NCI-H128 (cell line): Measurements from ENCODE around the gene SREBF1.
"Not testable (repeated sequence)": the region's sequence is repeated elsewhere in the genome, so short reads cannot be mapped to it uniquely, and the experiment has no call there.

Experiments used
- DNase-seq: peaks from one replicate; lab custom pipeline; 2025; ENCODE audit not compliant: unreplicated experiment; lab: John Stamatoyannopoulos, UW

SREBF1 gene

DNA sequence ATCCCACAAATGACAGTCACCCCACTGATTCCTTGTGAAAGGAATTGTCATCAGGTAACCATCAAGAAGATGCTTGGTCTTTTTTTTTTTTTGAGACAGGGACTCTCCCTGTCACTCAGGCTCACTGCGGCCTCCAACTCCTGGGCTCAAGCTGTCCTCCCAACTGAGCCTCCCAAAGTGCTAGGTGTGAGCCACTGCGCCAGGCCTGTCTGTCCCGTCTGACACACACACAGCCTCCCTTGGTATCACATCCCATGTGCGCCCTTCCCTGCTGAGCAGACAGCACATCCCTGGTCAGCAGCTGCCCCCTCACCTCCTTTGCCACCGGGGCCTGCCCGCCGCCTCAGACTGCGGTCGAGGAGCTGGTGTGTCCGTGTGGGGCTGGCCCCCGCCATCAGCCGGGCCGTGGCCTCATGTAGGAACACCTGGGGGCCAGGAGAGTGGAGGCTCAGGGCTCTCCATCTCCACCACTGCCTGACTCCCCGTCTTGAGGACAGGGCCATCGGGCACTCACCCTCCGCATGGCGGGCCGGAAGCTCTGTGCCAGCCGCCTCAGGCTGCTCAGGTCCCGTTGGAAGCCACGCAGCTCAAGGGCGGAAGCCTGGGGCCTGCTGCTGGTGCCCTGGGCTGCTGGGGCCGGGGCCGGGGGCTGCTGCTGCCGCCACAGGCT is 23.6 kb downstream of the SREBF1 start:
- DNase-seq = no peak

- DNase-seq = no peak
Measured at GRCh38 chr17:17812211-17813054, 24.4 kb downstream of the SREBF1 start.

DNA sequence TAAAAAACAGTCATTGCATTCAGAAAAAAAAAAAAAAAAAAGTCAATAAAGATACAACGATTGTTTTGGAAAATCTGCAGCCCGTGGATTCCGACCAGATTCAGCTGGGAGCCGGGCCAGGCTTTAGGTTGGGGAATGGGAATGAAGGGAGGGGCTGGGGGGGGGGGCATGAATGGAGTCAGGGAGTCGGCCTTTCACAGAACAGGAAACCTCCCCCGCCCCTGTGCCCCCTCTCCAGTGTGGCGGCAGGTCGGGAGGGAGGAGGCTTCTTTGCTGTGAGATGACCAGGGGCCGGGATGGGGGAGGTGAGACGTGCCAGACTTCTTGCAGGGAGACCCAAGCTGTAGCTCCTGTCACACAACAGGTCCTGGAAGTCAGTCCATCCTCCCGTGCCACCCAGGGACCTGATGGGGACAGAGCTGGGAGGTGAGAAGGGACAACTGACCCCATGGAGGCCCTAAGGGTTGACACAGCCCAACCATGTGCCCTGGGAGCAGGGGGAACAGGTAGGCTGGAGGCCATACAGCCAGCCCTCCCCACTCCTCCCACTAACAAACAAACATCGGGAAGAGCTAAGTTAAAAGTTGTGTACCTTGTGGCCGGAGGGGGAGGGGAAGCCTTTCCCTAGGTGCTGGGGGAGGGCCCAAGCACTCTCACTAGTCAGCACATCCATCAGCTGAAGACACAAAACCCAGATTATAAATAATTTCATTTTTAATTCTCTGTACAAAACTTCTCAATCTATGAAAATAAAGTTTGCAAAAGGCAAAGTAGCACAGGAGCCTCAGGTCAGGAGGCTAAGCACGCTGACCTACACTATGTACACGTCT is 25.2 kb downstream of the SREBF1 start:
- no peak for DNase-seq

DNA sequence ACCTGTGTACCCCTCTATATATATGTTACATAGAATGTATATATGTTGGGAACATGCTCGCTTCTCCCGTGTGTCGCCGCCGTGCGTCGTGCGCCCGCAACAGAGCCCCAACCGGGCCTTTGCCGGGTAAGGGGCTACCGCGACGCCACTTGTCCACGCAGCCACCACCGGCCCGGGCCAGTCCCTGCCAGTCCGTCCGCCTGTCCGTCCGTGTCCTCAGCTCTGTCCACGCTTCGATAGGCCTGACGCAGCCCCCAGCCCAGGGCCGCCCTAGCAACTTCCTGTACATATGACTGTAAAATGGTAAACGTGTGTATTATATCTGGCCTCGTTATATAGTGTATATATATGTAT is 25.9 kb downstream of the SREBF1 start:
- no peak for DNase-seq

DNA sequence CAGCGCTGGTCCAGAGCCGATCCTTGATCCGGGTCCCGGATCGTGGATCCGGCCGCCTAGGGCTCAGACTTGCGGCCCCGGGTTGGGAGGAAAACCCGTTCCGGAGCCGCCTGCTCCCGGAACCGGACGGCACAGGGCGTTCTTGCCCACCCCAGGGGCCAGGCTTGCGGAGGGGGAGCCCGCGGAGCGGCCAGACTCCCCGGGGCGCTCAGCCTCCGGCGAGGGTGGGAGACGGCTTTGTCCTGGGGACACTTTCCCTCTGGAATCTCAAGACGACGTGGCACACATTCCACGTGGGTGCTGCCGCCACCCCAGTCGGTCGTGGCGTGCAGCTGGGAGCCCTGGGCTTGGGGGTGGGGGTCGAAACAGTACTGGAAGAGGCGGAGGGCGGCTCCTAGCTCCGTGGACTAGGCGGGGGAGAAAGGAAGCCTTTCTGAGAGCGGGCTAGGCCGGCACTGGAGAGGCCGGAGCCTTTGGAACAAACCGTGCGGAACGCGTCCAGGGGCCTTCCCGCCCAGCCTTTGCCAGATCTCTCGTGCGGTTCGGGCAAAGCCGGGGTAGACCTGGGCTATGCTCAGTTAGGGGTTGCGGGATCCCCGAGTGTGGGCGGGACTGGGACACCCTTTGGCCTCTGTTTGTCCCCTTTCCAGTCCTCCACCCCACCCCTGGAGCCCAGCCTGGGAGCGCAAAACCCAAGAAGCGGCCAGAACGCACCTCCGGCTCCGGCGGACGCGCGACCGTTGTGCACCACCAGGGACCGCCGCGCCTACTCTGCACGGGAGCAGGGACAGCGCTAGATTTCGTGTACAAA is 26.5 kb downstream of the SREBF1 start:
- DNase-seq = no peak

GRCh38 chr17:17809531-17810083 is 27.2 kb downstream of the SREBF1 start:
- no peak for DNase-seq

- no peak for DNase-seq
Measured at GRCh38 chr17:17808706-17809432, 27.9 kb downstream of the SREBF1 start.

DNA sequence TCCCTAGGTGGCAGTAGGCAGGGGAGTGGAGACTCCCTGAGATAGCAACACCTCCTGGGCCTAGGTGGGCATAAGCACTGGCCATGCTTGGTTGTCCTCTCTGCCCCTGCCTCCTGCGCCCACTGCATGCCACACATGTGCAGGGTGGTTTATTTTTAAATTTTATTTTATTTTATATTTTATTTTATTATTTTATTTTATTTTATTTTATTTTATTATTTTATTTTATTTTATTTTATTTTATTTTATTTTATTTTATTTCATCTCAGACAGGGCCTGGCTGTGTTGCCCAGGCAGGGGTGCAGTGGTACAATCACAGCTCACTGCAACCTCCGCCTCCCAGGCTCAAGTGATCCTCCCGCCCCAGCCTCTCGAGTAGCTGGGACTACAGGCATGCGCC is 28.6 kb downstream of the SREBF1 start:
- not testable (repeated sequence) for DNase-seq

DNA sequence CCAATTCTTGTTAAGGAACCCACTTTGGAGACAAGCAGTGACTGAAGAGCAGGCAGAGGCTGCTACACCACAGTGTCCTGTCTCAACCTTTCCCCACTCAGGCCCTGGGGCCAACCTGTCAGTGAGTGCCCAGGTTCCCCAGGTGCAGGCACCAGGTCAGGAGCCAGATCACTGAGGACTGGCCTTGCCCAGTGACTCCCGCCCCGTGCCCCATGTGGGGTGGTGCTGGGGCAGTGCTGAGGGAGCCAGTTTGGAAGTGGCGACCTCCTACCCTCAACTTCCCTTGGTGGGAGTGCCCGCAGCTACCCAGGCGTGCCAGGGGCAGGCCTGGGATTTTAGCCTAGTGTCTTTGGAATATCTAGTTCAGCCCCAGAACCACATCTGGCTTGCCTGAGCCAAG is 29.3 kb downstream of the SREBF1 start:
- no peak for DNase-seq

DNA sequence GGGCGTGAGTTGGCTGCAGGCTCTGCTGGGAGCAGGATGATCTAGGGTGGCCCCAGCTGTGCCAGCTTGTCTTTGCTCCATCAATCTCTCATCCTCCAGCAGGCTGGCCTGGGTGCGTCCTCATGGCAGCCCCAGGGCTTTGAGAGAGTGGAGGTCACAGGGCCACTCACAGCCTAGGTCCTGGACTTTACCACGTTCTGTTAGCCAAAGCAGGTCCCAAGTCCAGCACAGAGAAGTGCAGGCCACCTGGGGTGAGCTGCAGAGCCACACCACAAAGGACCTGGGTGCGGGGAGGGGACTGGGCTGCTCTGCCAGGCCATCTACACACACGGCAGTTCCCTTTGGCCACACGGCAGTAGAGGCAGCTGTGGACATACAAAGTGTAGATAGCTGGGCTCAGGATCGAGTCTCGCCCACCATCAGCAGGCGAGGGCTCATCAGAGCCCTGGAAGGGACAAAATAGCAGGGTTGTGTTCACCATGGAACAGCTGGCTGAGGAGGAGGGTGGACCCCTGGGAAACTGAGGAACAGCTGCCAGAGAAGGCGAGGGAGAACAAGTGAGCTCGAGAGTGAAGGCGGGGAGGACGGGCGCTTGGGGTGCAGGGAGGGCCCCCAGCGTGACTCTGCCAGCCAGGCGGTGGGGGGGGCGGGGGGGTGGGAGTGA is 30.0 kb downstream of the SREBF1 start:
- no peak for DNase-seq

GRCh38 chr17:17806035-17806434 is 30.8 kb downstream of the SREBF1 start:
- no peak for DNase-seq

DNA sequence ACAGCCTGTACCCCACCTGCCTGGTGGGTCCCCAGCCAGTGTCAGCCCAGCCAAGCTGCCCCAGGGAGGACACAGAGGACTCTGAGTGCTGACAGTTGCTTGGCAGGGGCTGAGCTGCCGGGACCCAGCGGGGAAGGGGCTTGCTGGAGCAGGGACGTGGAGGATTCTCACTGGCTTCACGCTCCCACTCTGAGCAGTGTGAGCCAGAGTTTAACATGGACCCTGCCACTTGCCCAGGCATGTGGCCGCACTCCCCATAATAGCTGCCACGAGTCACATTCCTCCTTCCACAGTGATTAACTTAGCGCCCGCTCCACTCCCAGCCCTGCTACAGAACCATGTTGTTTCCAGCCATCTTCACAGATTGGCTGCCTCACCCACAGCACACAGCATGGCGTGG is 31.2 kb downstream of the SREBF1 start:
- no peak for DNase-seq

GRCh38 chr17:17804007-17804406 is 32.8 kb downstream of the SREBF1 start:
- DNase-seq = no peak

GRCh38 chr17:17801800-17802481 is 34.8 kb downstream of the SREBF1 start:
- DNase-seq = no peak

GRCh38 chr17:17800504-17801021 is 36.2 kb downstream of the SREBF1 start:
- DNase-seq = no peak

- DNase-seq = no peak
Measured at GRCh38 chr17:17798573-17799255, 38.1 kb downstream of the SREBF1 start.

DNA sequence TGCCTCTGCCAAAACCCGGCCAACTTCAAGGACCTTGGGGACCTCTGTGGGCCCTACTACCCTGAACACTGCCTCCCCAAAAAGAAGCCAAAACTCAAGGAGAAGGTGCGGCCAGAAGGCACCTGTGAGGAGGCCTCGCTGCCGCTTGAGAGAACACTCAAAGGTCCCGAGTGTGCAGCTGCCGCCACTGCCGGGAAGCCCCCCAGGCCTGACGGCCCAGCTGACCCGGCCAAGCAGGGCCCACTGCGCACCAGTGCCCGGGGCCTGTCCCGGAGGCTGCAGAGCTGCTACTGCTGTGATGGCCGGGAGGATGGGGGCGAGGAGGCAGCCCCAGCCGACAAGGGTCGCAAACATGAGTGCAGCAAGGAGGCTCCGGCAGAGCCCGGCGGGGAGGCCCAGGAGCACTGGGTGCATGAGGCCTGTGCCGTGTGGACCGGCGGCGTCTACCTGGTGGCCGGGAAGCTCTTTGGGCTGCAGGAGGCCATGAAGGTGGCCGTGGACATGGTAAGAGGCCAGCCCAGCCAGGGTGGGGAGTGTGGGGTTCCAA is 38.7 kb downstream of the SREBF1 start:
- DNase-seq = no peak
